Activated CD4-positive, alpha-beta T cell treated with anti-CD3 and anti-CD28 coated beads for 48 hours (primary cell): ENCODE measurements around the gene NCOA3.
"Not testable (repeated sequence)": the region's sequence is repeated elsewhere in the genome, so short reads cannot be mapped to it uniquely, and the experiment has no call there.

ENCODE experiments used
- DNase-seq: peaks from one replicate; pipeline ENCODE4 v3.0.0-alpha.2; 2020

NCOA3 gene

DNA sequence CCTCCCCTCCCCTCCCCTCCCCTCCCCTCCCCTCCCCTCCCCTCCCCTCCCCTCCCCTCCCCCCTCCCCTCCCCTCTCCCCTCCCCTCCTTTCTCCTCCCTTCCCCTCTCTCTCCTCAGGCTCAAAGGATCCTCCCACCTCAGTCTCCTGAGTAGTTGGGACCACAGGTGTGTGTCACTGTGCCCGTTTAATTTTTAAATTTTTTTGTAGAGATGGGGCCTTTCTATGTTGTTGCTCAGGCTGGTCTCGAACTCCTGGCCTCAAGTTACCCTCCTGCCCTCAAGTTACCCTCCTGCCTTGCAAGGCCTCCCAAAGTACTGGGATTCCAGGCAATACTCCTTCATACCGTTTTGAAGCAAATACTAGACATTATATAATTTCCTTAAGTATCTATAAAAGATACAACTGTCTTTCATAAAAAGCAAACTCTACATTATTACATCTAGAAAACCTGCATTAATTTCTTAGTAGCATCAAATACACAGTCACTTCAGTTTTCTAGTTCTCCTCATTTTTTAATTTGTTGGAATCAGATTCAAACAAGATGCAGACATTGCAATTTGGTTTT lies 39.8 kb downstream of the NCOA3 start:
- DNase-seq, result no peak

DNA sequence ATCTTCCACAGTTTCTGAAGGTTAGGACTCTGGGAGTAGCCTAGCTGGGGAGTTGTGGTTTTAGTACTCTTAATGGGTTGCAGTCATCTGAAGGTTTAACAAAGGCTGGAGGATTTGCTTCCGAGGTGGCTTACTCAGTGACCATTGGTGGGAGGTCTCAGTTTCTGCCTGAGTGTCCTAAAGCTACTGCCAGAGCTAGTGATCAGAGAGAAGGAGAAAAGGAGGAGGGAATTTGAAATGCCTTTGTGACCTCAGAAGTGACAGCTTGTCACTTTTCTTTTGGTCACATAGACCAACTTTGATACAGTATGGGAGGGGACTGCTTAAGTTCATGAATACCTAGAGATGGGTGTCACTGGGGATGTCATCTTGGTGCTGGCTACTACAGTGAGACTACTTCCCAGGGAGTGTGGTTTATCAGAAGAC lies 41.3 kb downstream of the NCOA3 start:
- no peak for DNase-seq

DNA sequence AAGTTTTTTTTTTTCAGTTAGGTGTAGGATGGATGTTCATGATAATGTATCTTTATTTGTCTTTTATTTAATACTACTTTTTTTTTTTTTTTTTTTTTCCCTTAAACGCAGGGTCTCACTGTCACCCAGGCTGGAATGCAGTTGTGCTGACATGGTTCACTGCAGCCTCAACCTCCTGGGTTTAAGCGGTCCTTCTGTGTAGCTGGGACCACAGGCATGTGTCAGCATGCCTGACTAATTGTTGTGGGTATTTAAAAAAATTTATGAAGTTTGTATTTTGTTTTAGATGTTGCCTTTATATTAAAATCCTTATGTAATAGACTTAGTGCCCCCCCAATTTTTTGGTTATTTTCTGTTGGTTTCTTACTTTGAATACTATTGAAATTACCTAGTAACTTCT lies 42.6 kb downstream of the NCOA3 start:
- DNase-seq, result no peak

DNA sequence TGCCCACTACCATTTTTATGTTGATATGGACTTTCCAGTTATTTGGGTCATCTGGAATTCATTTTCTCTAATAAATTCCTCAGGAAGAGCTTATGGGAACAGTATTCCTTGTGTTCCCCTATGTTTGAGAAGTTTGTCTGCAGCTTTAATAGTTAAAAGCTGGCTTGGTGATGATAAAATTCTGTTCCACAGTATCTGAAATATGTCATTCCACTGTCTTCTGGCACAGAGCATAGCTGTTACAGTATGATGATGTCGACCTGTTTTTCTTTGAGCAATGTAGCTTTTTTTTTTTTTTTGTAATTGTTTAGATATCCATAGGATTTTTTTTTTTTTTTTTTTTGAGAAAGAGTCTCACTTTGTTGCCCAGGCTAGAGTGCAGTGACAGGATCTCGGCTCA lies 43.2 kb downstream of the NCOA3 start:
- DNase-seq, result no peak

DNA sequence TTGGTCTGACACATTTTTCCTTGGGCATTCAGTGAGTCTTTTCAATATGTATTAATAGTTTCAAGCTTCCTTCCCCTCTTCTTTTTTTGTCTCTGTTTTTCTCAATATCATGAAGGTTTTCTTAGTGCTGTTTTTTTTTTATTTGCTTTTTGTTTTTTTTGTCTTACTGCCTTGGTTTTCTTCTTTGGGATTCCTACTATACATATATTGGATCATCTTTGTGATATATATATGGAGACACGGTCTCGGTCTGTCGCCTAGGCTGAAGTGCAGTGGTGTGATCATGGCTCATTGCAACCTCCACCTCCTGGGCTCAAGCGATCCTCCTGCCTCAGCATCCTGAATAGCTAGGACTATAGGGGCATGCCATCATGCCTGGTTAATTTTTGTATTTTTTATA lies 43.8 kb downstream of the NCOA3 start:
- no peak for DNase-seq

DNA sequence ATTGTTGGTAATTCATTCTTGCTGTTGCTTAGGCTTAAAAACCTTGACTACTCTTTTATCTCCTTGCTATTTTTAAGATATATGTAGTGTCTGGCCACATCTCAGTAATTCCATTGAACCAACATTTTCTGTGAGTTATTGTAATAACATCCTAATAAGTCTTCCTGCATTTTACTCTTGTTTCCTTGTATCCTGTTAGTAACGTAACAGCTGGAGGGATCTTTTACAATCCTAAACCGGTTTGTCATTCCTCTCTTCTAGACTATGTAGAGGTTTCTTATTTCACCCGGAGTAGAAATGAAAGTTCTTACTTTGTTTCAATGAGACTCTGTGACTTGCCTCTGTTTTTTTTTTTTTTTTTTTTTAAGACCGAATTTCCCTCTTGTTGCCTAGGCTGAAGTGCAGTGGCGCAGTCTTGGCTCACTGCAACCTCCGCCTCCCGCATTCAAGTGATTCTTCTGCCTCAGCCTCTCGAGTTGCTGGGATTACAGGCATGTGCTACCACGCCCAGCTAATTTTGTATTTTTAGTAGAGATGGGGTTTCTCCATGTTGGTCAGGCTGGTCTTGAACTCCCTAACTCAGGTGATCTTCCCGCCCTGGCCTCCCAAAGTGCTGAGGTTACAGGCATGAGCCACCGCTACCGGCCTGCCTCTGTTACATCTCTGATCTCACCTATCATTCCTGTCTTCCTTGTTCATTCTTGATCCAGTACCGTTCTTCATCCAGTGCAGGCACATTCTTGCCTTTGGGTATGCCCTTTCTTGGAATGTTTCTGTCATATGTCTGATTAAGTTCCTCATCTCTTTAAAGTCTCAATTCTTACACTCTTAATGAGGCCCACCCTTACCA lies 44.7 kb downstream of the NCOA3 start:
- DNase-seq, result no peak

DNA sequence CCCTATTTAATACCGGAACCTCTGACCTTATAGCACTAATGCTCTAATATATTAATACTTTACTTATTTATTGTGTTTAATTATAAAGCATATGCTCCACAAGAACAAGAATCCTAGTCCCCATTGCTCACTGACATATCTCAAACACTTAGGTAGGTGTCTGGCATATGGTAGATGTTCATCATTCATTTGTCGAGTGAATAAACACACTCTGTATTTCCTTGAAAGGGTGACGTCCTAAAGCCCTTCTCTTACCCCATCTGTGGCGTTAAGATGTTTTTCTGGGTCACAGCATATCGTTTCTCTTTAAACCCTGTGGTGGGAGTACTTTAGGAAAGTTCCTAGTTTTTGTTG lies 45.3 kb downstream of the NCOA3 start:
- no peak for DNase-seq

DNA sequence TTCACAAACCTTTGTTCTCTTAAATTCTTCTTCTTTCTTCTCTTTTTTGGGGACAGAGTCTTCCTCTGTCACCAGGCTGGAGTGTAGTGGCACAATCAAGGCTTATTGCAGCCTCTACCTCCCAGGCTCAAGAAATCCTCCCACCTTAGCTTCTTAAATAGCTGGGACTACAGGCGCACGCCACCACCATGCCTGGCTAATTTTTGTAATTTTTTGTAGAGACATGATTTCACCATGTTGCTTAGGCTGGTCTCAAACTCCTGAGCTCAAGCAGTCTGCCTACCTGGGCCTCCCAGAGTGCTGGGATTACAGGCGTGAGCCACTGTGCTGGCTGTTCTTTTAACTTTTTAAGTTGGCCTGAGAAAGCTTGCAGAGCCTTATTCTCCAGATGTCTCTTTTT lies 48.0 kb downstream of the NCOA3 start:
- DNase-seq, result no peak

DNA sequence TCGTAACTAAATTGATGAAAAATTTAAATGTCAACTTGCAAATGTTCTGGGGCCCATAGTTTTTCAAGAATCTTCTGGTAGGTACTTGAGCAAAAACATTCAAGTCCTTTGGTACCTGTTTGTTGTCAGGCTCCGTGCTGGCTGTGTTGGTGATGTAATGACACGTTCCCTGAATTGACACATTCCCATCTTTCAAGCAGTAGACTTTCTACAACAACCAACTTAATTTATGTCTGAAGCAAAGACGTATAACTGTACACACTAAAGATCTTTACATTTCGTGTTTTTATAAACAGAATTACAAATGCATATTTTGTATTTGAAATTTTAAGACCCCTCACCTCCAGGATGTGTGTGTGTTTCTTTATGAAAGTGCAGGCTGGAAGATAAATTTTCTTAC lies 49.5 kb downstream of the NCOA3 start:
- no peak for DNase-seq

DNA sequence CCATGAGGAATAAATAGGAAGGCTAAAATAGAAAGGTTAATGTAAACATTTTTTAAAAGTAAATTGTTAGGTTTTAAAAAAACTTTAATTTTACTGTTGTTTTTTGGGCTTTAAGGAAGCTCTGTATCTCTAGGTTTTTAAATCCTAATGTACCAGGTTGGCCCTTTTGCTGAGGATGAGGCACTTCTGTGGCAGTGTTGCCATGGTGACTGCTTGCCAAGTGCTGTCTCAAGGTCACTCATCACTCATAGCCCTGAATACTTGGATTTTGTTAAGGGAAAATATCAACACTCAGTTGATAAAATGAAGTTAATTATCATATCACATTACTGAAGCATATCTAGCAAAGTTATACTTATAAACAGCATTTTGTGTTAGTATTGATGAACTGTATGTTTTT lies 50.2 kb downstream of the NCOA3 start:
- DNase-seq, result no peak

DNA sequence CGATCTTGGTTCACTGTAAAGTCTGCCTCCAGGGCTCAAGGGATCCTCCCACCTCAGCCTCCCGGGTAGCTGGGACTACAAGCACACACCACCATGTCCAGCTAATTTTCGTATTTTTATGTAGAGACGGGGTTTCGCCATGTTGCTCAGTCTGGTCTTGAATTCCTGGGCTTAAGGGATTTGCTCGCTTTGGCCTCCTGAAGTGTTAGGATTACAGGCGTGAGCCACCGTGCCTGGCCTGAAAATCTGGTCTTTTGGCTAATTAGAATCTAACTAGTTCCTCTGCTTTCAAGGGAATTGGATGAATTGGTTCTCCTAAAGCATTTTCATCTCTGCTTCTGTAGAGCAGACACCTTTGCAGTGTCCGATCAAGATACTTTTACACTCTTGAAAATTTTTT lies 51.3 kb downstream of the NCOA3 start:
- DNase-seq, result no peak

DNA sequence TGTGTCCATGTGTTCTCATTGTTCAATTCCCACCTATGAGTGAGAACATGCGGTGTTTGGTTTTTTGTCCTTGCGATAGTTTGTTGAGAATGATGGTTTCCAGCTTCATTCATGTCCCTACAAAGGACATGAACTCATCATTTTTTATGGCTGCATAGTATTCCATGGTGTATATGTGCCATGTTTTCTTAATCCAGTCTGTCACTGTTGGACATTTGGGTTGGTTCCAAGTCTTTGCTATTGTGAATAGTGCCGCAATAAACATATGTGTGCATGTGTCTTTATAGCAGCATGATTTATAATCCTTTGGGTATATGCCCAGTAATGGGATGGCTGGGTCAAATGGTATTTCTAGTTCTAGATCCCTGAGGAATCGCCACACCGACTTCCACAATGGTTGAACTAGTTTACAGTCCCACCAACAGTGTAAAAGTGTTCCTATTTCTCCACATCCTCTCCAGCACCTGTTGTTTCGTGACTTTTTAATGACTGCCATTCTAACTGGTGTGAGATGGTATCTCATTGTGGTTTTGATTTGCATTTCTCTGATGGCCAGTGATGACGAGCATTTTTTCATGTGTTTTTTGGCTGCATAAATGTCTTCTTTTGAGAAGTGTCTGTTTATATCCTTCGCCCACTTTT lies 52.0 kb downstream of the NCOA3 start:
- DNase-seq, result not testable (repeated sequence)

DNA sequence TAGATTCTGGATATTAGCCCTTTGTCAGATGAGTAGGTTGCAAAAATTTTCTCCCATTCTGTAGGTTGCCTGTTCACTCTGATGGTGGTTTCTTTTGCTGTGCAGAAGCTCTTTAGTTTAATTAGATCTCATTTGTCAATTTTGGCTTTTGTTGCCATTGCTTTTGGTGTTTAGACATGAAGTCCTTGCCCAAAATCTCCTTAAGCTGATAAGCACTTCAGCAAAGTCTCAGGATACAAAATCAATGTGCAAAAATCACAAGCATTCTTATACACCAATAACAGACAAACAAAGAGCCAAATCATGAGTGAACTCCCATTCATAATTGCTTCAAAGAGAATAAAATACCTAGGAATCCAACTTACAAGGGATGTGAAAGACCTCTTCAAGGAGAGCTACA lies 52.6 kb downstream of the NCOA3 start:
- not testable (repeated sequence) for DNase-seq

DNA sequence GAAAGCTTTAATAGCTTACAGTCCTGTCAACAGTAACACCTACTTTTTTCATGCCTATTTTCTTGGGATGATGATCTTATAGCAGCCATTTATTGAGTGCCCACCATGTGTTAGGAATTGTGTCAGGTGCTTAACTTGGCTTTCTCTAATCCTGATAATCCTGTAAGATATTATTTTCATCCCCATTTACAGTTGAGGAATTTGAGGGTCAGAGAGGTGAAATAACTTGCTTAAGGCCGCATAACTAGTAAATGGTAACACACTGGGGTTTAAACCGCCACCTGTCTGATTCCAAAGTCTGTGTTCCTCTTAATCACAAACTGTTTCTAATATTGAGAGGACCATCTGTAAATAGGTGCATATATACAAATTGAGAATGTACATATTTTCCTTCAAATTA lies 55.5 kb downstream of the NCOA3 start:
- no peak for DNase-seq

DNA sequence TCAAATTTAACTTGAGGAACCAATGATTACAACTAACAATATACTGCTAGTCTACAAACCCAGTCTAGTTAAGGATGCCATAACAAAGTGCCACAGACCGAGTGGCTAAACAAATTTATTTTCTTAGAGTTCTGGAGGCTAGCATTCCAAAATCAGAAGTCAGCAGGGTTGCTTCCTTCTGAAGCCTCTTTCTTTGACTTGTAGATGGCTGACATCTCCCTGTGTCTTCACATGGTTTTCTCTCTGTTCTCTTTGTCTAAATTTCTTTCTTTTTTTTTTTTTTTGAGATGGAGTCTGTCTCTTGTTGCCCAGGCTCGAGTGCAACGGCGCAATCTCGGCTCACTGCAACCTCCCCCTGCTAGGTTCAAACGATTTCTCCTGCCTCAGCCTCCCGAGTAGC lies 56.1 kb downstream of the NCOA3 start:
- DNase-seq, result no peak

DNA sequence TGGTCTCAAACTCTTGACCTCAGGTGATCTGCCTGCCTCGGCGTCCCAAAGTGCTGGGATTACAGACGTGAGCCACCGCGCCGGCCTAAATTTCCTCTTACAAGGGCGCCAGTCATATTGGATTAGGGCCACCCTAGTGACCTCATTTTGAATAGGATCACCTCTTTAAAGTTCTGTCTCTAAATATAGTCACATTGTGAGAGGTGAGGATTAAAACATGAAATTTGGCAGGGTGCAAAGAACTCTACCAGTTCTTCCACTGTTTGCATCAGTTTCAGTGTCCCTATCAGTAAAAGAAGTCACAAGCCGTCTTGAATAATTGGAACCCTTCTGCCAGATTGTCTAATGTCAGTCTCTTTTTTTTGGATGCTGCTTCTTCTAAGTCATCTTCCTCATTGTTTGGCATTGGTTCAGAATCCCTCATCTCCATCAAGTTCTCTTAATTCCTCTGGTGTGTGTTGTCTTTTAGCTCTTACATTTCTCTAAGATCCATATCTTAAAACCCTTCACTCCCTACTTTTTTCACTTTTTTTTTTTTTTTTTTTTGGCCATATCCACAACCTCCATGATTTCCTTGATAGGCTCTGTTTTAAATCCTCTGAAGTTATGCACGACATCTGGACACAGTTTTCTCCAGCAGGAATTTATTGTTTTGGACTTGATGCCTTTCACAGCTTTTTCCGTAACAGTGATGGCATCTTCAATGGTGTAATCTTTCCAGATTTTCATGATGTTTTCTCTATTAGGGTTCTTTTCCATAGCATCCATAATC lies 56.8 kb downstream of the NCOA3 start:
- no peak for DNase-seq

DNA sequence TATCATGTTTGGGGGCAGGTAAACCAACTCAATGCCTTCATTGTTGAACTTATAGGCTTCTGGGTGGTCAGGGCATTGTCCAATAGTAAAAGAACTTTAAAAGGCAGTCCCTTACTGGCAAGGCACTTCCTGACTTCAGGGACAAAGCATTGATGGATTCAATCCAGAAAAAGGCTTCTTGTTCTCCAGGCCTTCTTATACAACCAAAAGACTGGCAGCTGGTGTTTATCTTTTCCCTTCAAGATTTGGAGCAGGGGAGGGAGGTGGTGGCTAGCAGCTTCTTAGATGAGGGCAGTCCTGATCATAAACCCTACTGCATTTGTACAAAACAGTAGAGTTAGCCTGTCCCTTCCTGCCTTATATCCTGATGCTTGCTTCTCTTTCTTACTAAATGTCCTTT lies 57.5 kb downstream of the NCOA3 start:
- no peak for DNase-seq

DNA sequence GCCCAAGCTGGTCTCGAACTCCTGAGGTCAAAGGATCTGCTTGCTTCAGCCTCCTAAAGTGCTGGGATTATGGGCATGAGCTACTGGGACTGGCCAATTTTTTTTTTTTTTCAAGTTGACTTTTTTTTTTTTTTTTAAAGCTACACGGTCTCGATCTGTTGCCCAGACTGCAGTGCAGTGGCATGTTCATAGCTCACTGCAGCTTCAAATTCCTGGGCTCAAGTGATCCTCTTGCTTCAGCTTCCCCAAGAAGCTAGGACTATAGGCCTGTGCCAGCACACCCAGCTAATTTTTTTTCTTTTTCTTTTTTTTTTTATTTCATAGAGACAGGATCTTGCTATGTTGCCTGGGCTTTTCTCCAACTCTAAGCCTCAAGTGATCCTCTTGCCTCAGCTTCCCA lies 59.5 kb downstream of the NCOA3 start:
- DNase-seq, result no peak

DNA sequence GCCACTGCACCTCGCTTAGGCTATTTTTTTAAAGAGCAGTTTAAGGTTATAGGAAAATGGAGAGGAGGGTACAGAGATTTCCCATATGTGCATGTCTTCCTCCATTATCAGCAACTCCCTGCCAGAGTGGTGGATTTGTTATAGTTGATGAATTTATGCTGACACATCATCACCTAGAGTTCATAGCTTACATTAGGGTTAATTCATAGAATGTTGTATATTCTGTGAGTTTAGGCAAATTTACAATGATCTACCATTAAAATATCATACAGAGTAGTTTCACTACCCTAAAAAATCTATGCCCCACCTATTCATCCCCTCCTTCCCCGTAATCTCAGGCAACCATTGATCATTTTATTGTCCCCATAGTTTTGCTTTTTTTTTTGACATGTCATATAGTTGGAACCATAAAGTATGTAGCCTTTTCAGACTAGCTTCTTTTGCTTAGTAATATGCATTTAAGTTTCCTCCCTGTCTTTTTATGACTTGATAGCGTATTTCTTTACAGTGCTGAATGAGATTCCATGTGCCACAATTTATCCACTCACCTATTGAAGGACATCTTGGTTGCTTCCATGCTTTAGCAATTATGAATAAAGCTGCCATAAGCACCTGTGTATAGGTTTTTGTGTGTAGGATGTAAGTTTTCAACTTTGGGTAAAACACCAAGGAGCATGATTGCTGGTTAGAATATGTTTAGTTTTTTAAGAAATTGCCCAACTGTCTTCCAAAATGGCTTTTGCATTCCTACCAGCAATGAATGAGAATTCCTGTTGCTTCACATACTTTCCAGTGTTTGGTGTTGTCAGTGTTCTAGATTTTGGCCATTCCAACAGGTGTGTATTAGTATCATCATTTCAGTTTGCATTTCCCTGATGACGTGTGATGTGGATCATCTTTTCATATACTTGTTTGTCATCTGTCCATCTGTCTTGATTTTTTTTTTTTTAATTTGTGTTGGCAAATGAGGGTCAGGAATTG lies 60.2 kb downstream of the NCOA3 start:
- no peak for DNase-seq

DNA sequence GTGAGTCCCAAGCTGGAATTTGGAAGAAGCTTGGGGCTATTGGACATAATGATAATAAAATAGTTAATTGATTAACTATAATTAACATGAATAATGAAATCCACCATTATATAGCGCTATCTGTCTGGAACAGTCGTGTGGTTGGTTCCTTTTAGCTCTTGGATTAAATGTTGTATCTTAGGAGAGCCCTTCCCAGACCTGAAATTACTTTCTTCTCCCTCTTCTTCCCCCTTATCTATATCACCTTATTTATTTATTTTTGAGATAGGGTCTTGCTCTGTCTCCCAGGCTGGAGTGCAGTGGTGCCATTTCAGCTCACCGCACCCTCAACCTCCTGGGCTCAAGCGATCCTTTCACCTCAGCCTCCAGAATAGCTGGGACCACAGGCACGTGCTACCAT lies 64.6 kb downstream of the NCOA3 start:
- DNase-seq, result no peak

DNA sequence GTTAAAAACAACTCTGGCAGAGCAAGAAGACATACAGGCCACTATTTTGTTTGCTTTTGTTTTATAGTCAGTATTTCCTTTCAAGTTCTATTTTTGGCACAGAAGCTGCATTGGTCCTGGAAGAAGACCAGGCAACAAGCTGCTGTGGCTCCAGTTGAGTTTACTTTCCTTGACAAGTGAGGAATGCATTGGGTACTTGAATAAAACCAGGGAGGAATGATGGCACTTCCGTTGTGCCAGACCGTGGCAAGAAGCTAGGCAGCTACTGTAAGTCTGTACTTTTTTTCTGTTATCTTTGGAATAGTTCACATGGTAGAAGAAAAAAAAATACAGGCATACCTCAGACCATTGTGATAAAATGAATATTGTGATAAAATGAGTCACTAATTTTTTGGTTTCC lies 66.3 kb downstream of the NCOA3 start:
- no peak for DNase-seq

DNA sequence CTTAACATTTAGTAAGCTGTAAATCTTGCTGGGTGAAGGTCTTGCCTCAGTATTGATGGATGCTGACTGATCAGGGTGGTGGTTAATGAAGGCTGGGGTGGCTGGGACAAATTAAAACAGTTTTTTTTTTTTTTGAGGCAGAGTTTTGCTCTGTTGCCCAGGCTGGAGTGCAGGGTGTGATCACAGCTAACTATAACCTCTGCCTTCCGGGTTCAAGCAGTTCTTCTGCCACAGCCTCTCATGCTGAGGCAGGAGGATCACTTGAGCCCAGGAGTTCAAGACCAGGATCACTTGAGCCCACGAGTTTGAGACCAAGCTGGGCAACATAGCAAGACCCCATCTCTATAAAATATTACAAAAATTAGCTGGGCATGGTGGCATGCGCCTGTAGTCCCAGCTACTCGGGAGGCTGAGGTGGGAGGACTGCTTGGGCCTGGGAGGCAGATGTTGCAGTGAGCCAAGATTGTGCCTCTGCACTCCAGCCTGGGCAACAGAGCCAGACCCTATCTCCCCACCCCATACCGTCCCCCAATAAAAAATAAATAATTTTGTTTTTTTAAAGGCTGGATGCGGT lies 67.2 kb downstream of the NCOA3 start:
- DNase-seq, result no peak
